ENCODE results near the gene OR2V1. TPM values are rescaled to one million over a fixed set of nuclear protein-coding genes. Genes with fewer than 3 reads are reported as not detected.
"Not testable (repeated sequence)": the region's sequence is repeated elsewhere in the genome, so short reads cannot be mapped to it uniquely, and the experiment has no call there.

OR2V1 gene
- total RNA-seq, 1 donor = not detected

DNA sequence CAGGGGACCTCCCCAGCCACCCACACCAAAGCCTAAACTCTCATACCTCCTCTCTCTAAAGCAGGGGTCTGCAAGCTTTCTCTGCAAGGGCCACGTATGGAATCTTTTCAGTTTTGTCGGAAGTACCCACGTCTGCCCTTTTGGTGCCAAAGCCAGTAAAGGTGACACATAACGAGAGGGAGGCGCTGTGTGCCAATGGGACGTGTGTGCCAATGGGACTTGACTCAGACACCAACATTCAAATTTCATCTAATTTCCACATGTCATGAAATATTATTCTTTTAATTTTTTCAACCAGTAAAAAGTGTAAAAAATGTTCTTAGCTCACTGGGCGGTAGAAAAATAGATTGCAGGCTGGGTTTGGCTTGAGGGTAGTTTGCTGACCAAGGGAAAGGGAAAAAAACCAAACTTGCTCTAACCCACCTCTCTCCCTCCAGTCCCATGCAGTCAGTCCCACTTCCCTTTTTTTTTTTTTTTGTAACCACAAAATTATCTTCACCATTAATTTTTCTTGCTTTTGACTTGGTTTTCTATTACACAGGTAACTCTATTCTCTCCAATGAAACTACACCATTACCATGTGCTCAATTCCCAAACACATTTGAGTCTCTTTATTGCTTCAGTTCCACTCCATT lies 25.5 kb downstream of the OR2V1 start:
- peak in 1 of 3 donors; percentile 24 for DNase-seq (ENCODE audit: low read depth in 2 of 3, low spot score in 2 of 3)

- DNase-seq (ENCODE audit: low read depth in 2 of 3, low spot score in 2 of 3) = not testable (repeated sequence)
Observed at GRCh38 chr5:181104606-181105390, 26.2 kb downstream of the OR2V1 start.

- DNase-seq (ENCODE audit: low read depth in 2 of 3, low spot score in 2 of 3) = not testable (repeated sequence)
Observed at GRCh38 chr5:181104259-181104568, 26.8 kb downstream of the OR2V1 start.

GRCh38 chr5:181101930-181102674 lies 28.9 kb downstream of the OR2V1 start:
- DNase-seq (ENCODE audit: low read depth in 2 of 3, low spot score in 2 of 3) = not testable (repeated sequence)

DNA sequence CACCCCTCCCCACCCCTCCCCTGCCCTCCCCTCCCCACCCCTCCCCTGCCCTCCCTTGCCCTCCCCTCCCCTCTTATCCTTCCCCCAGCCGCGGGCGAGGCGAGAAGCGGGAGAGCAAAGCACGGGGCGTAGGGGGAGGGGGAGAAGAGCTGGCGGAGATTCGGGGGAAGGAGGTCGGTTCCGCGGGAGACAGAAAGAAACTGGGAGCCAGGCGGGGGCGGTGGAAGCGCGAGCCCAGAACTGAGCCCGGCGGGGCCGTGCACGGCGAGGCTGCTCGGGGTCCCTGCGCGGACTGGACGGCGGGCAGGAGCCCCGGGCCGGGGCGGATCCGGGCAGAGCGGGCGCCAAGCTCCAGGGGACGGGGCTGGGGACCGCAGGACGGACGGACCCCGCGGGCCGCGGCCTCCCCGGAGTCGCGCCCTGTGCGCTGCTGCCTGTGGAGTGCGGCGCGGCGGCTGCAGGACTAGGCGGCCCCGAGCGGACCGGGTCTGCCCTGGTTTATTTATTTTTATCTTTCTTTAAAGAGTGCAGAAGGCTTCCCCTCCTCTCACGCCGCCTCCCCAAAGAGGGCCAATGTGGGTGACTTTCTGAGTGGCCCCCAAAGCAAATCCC lies 29.8 kb downstream of the OR2V1 start:
- DNase-seq (ENCODE audit: low read depth in 2 of 3, low spot score in 2 of 3) = not testable (repeated sequence)

DNA sequence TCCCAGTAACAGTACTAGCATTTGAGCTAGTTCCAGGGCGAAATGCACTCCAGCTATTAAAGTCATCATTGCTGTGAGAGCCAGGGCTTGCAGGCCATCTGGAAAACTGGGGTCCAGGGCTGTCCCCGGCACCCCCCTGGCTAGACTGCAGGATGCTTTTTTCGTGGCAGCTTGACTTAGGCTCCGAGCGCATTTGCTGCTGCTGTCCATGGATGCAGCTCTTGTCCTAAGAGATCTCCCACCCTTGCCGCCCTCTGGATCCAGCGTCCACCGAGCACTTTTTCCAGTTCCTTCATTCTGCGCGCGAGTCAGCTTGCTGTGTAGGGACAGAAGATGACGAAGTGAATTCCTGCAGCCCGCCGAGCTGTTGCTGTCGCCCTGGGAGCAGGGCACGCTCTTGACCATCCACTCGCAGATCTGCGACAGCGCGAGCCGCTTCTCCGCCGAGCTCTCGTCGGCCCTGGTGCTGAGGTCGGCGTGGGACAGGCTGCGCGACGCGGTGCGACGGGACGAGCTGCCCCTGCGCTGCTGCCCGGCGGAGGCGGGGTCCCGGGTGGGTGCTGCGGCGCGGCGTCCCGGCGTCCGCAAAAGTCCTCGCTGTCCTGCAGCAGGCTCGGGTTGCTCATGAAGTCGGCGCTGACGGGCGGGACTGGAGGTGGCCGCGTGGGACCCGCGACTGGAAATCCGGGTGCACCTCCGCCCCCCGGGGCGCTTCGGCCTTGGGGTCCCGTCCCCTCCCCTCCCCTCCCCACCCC lies 30.7 kb downstream of the OR2V1 start:
- DNase-seq (ENCODE audit: low read depth in 2 of 3, low spot score in 2 of 3) = no peak

- DNase-seq (ENCODE audit: low read depth in 2 of 3, low spot score in 2 of 3) = no peak
Observed at GRCh38 chr5:181099602-181100086, 31.3 kb downstream of the OR2V1 start.

DNA sequence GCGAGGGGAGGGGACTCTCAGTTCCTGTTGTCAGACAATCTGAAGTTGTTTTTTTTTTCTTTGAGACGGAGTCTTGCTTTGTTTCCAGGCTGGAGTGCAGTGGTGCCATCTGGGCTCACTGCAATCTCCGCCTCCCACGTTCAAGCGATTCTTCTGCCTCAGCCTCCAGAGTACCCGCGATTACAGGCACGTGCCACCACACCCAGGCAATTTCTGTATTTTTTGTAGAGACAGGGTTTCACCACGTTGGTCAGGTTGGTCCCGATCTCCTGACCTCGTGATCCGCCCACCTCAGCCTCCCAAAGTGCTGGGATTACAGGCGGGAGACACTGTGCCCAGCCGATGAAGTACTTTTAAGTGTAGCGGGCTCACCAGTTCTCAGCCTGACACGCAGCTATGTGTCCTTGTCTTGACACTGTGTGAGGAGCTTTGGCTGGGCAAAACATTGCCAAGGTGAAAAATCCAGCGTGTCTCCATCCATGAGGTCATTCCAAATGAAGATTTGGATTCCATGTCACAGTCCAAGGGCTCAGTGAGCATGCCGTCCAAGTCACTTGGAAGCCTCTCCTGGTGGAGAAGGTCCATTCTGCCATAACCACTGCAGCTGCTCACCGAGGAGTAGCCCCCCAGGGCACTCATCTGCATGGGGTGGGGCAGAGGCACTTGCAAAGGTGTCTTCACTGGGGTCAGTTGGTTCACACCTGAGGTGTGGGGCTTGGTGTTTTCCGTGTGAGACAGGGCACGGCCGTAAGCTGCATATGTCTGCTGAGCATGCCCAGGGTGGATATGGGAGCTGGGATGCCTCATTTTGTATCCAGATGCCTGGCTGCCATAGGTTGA lies 32.0 kb downstream of the OR2V1 start:
- peak in 1 of 3 donors; percentile 16 for DNase-seq (ENCODE audit: low read depth in 2 of 3, low spot score in 2 of 3)

DNA sequence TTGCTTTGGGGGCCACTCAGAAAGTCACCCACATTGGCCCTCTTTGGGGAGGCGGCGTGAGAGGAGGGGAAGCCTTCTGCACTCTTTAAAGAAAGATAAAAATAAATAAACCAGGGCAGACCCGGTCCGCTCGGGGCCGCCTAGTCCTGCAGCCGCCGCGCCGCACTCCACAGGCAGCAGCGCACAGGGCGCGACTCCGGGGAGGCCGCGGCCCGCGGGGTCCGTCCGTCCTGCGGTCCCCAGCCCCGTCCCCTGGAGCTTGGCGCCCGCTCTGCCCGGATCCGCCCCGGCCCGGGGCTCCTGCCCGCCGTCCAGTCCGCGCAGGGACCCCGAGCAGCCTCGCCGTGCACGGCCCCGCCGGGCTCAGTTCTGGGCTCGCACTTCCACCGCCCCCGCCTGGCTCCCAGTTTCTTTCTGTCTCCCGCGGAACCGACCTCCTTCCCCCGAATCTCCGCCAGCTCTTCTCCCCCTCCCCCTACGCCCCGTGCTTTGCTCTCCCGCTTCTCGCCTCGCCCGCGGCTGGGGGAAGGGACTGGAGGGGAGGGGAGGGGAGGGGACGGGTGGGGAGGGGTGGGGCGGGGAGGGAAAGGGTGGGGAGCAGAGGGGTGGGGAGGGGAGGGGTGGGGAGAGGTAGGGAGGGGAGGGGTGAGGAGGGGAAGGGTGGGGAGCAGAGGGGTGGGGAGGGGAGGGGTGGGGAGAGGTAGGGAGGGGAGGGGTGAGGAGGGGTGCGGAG lies 33.0 kb downstream of the OR2V1 start:
- DNase-seq (ENCODE audit: low read depth in 2 of 3, low spot score in 2 of 3) = not testable (repeated sequence)

GRCh38 chr5:181097383-181097753 lies 33.6 kb downstream of the OR2V1 start:
- not testable (repeated sequence) for DNase-seq (ENCODE audit: low read depth in 2 of 3, low spot score in 2 of 3)

GRCh38 chr5:181096721-181097382 lies 34.1 kb downstream of the OR2V1 start:
- not testable (repeated sequence) for DNase-seq (ENCODE audit: low read depth in 2 of 3, low spot score in 2 of 3)

DNA sequence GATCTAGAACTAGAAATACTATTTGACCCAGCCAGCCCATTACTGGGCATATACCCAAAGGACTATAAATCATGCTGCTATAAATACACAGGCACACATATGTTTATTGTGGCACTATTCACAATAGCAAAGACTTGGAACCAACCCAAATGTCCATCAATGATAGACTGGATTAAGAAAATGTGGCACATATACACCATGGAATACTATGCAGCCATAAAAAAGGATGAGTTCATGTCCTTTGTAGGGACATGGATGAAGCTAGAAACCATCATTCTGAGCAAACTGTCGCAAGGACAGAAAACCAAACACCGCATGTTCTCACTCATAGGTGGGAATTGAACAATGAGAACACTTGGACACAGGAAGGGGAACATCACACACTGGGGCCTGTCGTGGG lies 35.8 kb downstream of the OR2V1 start:
- not testable (repeated sequence) for DNase-seq (ENCODE audit: low read depth in 2 of 3, low spot score in 2 of 3)

DNA sequence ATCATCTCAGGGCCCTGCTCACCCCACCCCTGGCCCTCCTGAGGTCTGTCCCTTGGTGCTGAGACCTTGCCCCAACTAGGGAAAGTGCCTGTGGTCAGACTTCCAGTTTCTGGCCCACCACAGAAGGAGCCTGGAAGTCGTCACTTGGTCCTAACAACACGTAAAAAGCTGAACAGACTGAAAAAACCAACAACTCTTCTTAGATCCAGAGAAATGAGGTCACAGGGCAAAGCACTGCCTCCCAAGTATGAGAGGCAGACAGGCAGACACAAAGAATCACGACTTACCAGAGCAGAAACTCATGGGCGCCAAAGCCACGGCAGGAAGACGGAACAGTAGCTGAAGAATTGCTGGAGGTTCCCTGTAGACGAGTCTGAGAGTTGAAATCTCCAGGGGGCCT lies 38.5 kb downstream of the OR2V1 start:
- DNase-seq (ENCODE audit: low read depth in 2 of 3, low spot score in 2 of 3) = no peak

GRCh38 chr5:181088289-181088688 lies 42.7 kb downstream of the OR2V1 start:
- peak in 1 of 3 donors; percentile 22 for DNase-seq (ENCODE audit: low read depth in 2 of 3, low spot score in 2 of 3)

GRCh38 chr5:181087309-181087708 lies 43.7 kb downstream of the OR2V1 start:
- peak in 1 of 3 donors; percentile 5 for DNase-seq (ENCODE audit: low read depth in 2 of 3, low spot score in 2 of 3)

DNA sequence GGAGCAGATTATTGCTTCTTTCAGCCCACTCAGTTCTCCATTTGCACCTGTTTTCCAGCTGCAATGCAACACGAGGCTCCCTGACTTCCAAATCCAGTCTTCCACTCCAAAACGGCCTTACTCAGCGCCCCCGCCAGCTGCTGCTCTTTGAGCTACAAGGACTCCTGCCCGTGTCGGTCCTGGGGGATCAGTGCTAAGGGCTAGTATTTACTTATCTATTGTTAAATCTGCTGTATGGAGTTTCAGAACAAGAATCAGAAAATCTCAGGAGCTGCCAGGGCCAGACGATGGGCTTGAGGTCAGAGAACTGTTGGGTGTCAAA lies 44.1 kb downstream of the OR2V1 start:
- DNase-seq (ENCODE audit: low read depth in 2 of 3, low spot score in 2 of 3) = no peak

GRCh38 chr5:181086026-181086883 lies 44.7 kb downstream of the OR2V1 start:
- DNase-seq (ENCODE audit: low read depth in 2 of 3, low spot score in 2 of 3) = no peak
